ENCODE results near the gene GRB7.

GRB7 gene

DNA sequence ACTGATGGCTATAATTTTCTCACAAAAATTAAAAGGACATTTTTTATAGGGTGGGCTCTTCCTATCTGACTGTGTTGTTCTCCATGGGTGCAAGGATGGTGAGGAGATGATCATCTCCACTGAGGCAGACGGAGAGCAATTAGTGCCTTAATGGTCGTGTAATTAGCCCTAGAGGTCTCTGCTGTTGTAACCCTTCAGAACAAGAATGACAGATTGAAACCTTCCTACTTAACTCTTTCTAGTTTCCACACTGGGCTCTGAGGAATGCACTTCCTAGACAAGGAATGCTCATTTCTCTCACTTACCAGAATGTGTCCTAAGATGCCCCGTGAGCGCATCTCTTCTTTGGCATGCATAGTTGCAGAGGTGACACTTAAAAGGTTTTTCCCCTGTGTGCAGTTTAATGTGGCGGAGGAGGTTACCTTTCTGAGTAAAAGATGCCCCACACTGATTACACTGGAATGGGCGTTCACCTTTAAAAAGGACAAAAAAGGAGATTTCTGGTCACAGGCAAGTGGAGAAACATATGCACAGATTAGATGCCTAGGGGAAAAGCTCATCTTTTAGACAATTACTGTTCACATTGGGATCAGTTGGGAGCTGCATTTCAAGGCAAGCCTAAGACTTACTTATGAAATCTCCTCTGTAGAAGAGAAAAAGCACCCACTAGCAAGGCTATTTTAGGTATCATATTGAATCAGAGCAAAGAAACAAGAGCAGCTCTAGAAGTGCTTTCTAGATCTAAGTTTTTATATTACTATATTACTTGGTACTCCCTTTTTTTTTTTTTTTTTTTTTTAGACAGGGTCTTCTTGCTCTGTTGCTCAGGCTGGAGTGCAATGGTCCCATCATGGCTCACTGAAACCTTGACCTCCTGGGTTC, 53.6 kb downstream of the GRB7 start:
- no peak overlapping the region for H3K4me3 ChIP-seq (ENCODE audit: low read depth, low read length)
- DNase-seq (ENCODE audit: low read depth), result no peak

DNA sequence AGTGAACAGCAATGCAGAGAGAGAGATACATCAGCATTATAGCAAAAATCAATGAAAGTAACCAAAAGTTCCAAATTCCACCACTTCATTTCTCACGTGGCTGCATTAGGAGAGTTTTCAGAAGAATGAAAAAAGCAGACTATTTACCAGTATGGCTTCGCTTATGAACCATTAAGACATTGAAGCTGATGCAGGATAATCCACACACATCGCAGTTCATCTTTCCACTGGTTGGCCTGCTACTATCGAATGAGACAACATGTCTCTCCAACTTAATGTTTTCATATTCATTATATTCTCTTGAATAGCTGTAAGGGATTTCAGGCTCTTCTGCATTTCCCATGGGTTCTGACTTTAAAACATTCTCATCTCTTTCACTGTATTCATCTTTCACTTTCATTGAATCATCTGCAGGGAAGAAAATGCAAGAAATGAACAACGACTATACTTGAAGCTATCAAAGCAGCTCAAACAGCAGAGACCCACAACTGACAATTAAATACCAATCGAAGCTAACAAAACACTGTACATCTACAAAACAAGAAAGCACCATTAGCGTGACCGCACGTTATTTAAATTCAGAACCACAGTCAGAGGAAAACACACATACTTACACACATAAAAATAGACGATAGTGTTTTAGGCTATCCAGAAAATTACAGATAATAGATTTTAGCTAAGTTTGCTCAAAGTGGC, 54.9 kb downstream of the GRB7 start:
- H3K4me3 ChIP-seq (ENCODE audit: low read depth, low read length), result no peak overlapping the region
- no peak for DNase-seq (ENCODE audit: low read depth)

DNA sequence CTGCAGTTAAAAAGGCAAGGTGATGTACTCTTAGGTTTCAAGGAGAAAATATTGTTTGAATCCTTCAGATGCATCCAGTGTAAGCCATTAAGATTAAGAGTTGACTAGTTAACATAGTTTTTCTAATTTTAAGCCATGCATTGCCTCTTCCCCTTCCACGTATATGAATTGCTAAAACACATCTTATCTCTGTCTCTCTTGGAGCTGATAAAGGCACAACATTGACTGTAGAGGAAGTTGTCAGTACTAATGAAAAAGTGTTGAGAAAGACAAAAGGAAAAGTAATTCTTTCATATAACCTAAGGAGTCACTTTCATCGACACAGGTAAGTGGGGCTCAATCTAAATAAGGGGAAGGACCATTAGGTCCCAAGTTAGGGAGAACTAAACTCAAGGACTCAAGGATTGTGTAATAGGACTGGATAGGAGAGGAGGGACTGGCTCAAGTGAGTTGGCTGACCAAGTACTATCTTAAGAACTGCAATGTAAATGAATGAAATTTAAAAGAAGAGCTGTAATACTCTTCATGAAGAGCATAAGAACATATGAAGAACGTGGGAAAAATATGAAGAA, 55.6 kb downstream of the GRB7 start:
- no peak for DNase-seq (ENCODE audit: low read depth)
- H3K4me3 ChIP-seq (ENCODE audit: low read depth, low read length), result no peak overlapping the region

GRCh38 chr17:39794249-39794970, 56.7 kb downstream of the GRB7 start:
- no peak for DNase-seq (ENCODE audit: low read depth)
- H3K4me3 ChIP-seq (ENCODE audit: low read depth, low read length), result no peak overlapping the region
